ENCODE data around the gene ATP1B2. TPM values are rescaled to one million over a fixed set of nuclear protein-coding genes. Genes with fewer than 3 reads are reported as not detected.

Gene ATP1B2
- total RNA-seq, 1 experiment from 2014 or later, result not detected

GRCh38 chr17:7706631-7707354, 56.1 kb downstream of the ATP1B2 start:
- Histone ChIP-seq H4K20me1 (ENCODE audit: insufficient read depth) (no peaks in the 10 kb centered on the region), H3K4me2 (ENCODE audit: low read length) (no peak overlapping the region), H3K27me3 (ENCODE audit: insufficient read depth, low read length) (no peaks in the 10 kb centered on the region), H3K79me2 (ENCODE audit: insufficient read depth, low read length) (no peaks in the 10 kb centered on the region), H3K4me3 (replicated peaks in 1 of 2; ENCODE audit: low read depth in 1 of 2, low read length in 2 of 2) (no peak overlapping the region), H3K4me1 (ENCODE audit: control insufficient read depth in 1 of 2, insufficient read depth in 2 of 2, low read length in 2 of 2) (peaks cover 0 to 21% of the 10 kb centered on the region in 2 experiments; a peak in 1 of 4 replicates), H3K9me2 (ENCODE audit: insufficient read depth) (0 out of 2 replicates have a peak, but pooled peaks cover 3% of the 10 kb centered on the region), H3K9me3 (ENCODE audit: control insufficient read depth in 1 of 2, insufficient read depth in 1 of 2, low read depth in 1 of 2, low read length in 2 of 2) (no peaks in the 10 kb centered on the region), H3K9ac (ENCODE audit: low read length) (no peak overlapping the region), H3K27ac (ENCODE audit: low read depth, low read length) (no peak overlapping the region), H2AFZ (ENCODE audit: low read depth, low read length, poor library complexity, severe bottlenecking) (no peak overlapping the region), H3K36me3 (ENCODE audit: control insufficient read depth in 1 of 2, insufficient read depth in 2 of 2, low read length in 2 of 2) (peaks cover 2 to 3% of the 10 kb centered on the region in 2 experiments; a peak in 1 of 4 replicates)
- ChIA-PET POLR2A (interaction anchor here (1.2 kb wide), 2 partner anchors 10 to 20 kb away, joined by 3 to 4 read pairs; no protein-coding TSS in a partner anchor), CTCF (interaction anchor here (1.0 kb wide), 1 partner anchor 10 kb away, joined by 3 read pairs; no protein-coding TSS in a partner anchor), RAD21 (ENCODE audit: low non-redundant PET in 1 of 2, low total read pairs in 2 of 2, uncharacterized antibody in 2 of 2, unreplicated experiment in 2 of 2) (no interaction called here)
- intact Hi-C loops (cut with micrococcal nuclease), result no loop called here
- BruUV-seq (replicated peaks), result no TSS peak
- DNase-seq (ENCODE audit: low read depth, low spot score) (no peak), ATAC-seq (no peak)
- no peak for TF ChIP-seq SP1 (IDR thresholded peaks at IDR 0.05; ENCODE audit: low read depth)
- no peak for TF ChIP-seq FOSL1 (IDR thresholded peaks at IDR 0.05; ENCODE audit: low read depth)
- TF ChIP-seq ATF3 (IDR thresholded peaks at IDR 0.05), result no peak
- TF ChIP-seq ZFX (IDR thresholded peaks at IDR 0.05), result no peak
- TF ChIP-seq POLR2A (IDR thresholded peaks at IDR 0.05; ENCODE audit: borderline replicate concordance, extremely low read depth, insufficient read depth, insufficient read length), result no peak
- no peak for TF ChIP-seq POLR2AphosphoS5 (IDR thresholded peaks at IDR 0.05; ENCODE audit: low read depth, low read length)
- no peak for TF ChIP-seq CEBPB (IDR thresholded peaks at IDR 0.05; ENCODE audit: low read depth)
- TF ChIP-seq ZNF274 (IDR thresholded peaks at IDR 0.05; ENCODE audit: low read depth, low read length), result no peak
- no peak for TF ChIP-seq EZH2phosphoT487 (IDR thresholded peaks at IDR 0.05; ENCODE audit: borderline replicate concordance)

Other genes with a start within 250 kb of the ATP1B2 start
- 110 TPM for gene TMEM256, start 246.8 kb upstream of the ATP1B2 start, total RNA-seq (2021; ENCODE audit: unreplicated experiment)
- 60.5 TPM for gene NLGN2, start 243.1 kb upstream of the ATP1B2 start, total RNA-seq (2021; ENCODE audit: unreplicated experiment)
- 0.32 TPM for gene SPEM1, start 230.6 kb upstream of the ATP1B2 start, total RNA-seq (2021; ENCODE audit: unreplicated experiment)
- not detected for gene SPEM2, start 225.3 kb upstream of the ATP1B2 start, total RNA-seq (2021; ENCODE audit: unreplicated experiment)
- gene SPEM3, start 222.1 kb upstream of the ATP1B2 start, total RNA-seq (2021; ENCODE audit: unreplicated experiment), result not detected
- gene TMEM102, start 215.5 kb upstream of the ATP1B2 start, total RNA-seq (2021; ENCODE audit: unreplicated experiment), result 16.4 TPM
- 6.1 TPM for gene FGF11, start 211.4 kb upstream of the ATP1B2 start, total RNA-seq (2021; ENCODE audit: unreplicated experiment)
- gene CHRNB1, start 205.9 kb upstream of the ATP1B2 start, total RNA-seq (2021; ENCODE audit: unreplicated experiment), result 10.4 TPM
- 17.1 TPM for gene ZBTB4, start 171.3 kb upstream of the ATP1B2 start, total RNA-seq (2021; ENCODE audit: unreplicated experiment)
- gene SLC35G6, start 169.5 kb upstream of the ATP1B2 start, total RNA-seq (2021; ENCODE audit: unreplicated experiment), result not detected
- gene POLR2A, start 166.6 kb upstream of the ATP1B2 start, total RNA-seq (2021; ENCODE audit: unreplicated experiment), result 205 TPM
- gene TNFSF12, start 101.9 kb upstream of the ATP1B2 start, total RNA-seq (2021; ENCODE audit: unreplicated experiment), result 12.3 TPM
- 0.71 TPM for gene TNFSF13, start 92.2 kb upstream of the ATP1B2 start, total RNA-seq (2021; ENCODE audit: unreplicated experiment)
- gene SENP3, start 89.0 kb upstream of the ATP1B2 start, total RNA-seq (2021; ENCODE audit: unreplicated experiment), result 73.8 TPM
- 7.0 TPM for gene CD68, start 71.3 kb upstream of the ATP1B2 start, total RNA-seq (2021; ENCODE audit: unreplicated experiment)
- 50.9 TPM for gene MPDU1, start 67.1 kb upstream of the ATP1B2 start, total RNA-seq (2021; ENCODE audit: unreplicated experiment)
- 0.69 TPM for gene SOX15, start 60.8 kb upstream of the ATP1B2 start, total RNA-seq (2021; ENCODE audit: unreplicated experiment)
- 49.7 TPM for gene FXR2, start 36.0 kb upstream of the ATP1B2 start, total RNA-seq (2021; ENCODE audit: unreplicated experiment)
- gene SAT2, start 23.1 kb upstream of the ATP1B2 start, total RNA-seq (2021; ENCODE audit: unreplicated experiment), result 54.9 TPM
- not detected for gene SHBG, start 20.8 kb upstream of the ATP1B2 start, total RNA-seq (2021; ENCODE audit: unreplicated experiment)
- gene TP53, start 36.6 kb downstream of the ATP1B2 start, total RNA-seq (2021; ENCODE audit: unreplicated experiment), result 110 TPM
- gene WRAP53, start 37.6 kb downstream of the ATP1B2 start, total RNA-seq (2021; ENCODE audit: unreplicated experiment), result 28.8 TPM
- 0.07 TPM for gene EFNB3, start 54.3 kb downstream of the ATP1B2 start, total RNA-seq (2021; ENCODE audit: unreplicated experiment)
- gene DNAH2, start 66.8 kb downstream of the ATP1B2 start, total RNA-seq (2021; ENCODE audit: unreplicated experiment), result 2.0 TPM
- 42.1 TPM for gene KDM6B, start 183.3 kb downstream of the ATP1B2 start, total RNA-seq (2021; ENCODE audit: unreplicated experiment)
- gene TMEM88, start 204.1 kb downstream of the ATP1B2 start, total RNA-seq (2021; ENCODE audit: unreplicated experiment), result 2.8 TPM
- 103 TPM for gene NAA38, start 206.6 kb downstream of the ATP1B2 start, total RNA-seq (2021; ENCODE audit: unreplicated experiment)
- gene CYB5D1, start 207.1 kb downstream of the ATP1B2 start, total RNA-seq (2021; ENCODE audit: unreplicated experiment), result 21.5 TPM
- gene CHD3, start 237.9 kb downstream of the ATP1B2 start, total RNA-seq (2021; ENCODE audit: unreplicated experiment), result 54.8 TPM

Data from HCT116 (cell line).